HepG2 (cell line): ENCODE data around the gene FHIT. TPM values are rescaled to one million over a fixed set of nuclear protein-coding genes. Genes with fewer than 3 reads are reported as not detected.

Source experiments
- ATAC-seq: fragments of 200-7000 bp; cut with Tn5 transposase; 3 replicates; pipeline ENCODE4 v1.9.1; 2020; ENCODE audit warnings: mild to moderate bottlenecking, moderate library complexity
- BruUV-seq: library from RNA; stranded (reverse); fragments of 400-500 nt; replicated peaks from 2 replicates; lab custom pipeline; 2021; lab: Mats Ljungman, UMichigan
- CTCF ChIA-PET: fragments of 300-600 bp; formaldehyde crosslinking; extraction: SDS; loops from one replicate; lab custom pipeline; 2021; ENCODE audit warnings: low total read pairs, inconsistent platforms, low intra/inter-chr PET ratio; lab: Yijun Ruan, JAX
- POLR2A ChIA-PET: fragments of 350-600 bp; sonication (Branson Sonifier 250); formaldehyde crosslinking; loops from one replicate; lab custom pipeline; 2020; ENCODE audit warnings: antibody characterized with exemption, inconsistent platforms; lab: Yijun Ruan, JAX
- DNase-seq: peaks from one replicate; pipeline ENCODE4 v3.0.0-alpha.2; 2015; ENCODE audit warnings: low spot score
- FAIRE-seq: peaks from 3 replicates; lab custom pipeline; 2011; peaks lifted over from hg19 to GRCh38; lab: Jason Lieb, UNC
- H2AFZ ChIP-seq: one replicate; pipeline ENCODE4 v1.6.1; 2011; ENCODE audit warnings: low read length, inconsistent platforms
- H3K27ac ChIP-seq: fragments of 300-600 bp; 3 replicates; pipeline ENCODE4 v1.8.0; 2011; ENCODE audit warnings: mixed run types, mild to moderate bottlenecking, mixed read lengths, low read length, inconsistent platforms; ENCODE audit not compliant: insufficient read depth; ENCODE audit errors: extremely low read length
- H3K27me3 ChIP-seq, 2 experiments: fragments of 200-600 bp in 1 of 2; 2 replicates in 1 of 2; 3 replicates in 1 of 2; pipeline versions ENCODE4 v1.6.0 to v1.8.0; 2011; ENCODE audit warnings: low read length in 2 of 2, mild to moderate bottlenecking in 2 of 2, moderate library complexity in 2 of 2, inconsistent platforms in 1 of 2; ENCODE audit not compliant: insufficient read depth in 2 of 2, control insufficient read depth in 1 of 2
- H3K36me3 ChIP-seq, 2 experiments: fragments of 200-600 bp in 1 of 2; replicated peaks in 1 of 2; 2 replicates in 1 of 2; 3 replicates in 1 of 2; pipeline versions ENCODE4 v1.5.1 to v1.8.0; 2011; ENCODE audit warnings: low read length in 2 of 2, inconsistent platforms in 1 of 2; ENCODE audit not compliant: insufficient read depth in 2 of 2, control insufficient read depth in 1 of 2
- H3K4me1 ChIP-seq: 2 replicates; pipeline ENCODE4 v1.5.1; 2012; ENCODE audit warnings: low read length, inconsistent platforms; ENCODE audit not compliant: insufficient read depth
- H3K4me2 ChIP-seq: 2 replicates; pipeline ENCODE4 v1.6.0; 2011; ENCODE audit warnings: low read depth, low read length, inconsistent platforms
- H3K4me3 ChIP-seq, 3 experiments: fragments of 200-600 bp in 1 of 3; sonication (generic), shearing (Covaris generic) in 1 of 3; replicated peaks in 1 of 3; 2 replicates each; pipeline ENCODE4 v1.5.1; 2011 to 2016; ENCODE audit warnings: low read length in 3 of 3, inconsistent platforms in 2 of 3, low read depth in 2 of 3, mild to moderate bottlenecking in 2 of 3, control low read depth in 1 of 3, mixed read lengths in 1 of 3; ENCODE audit not compliant: insufficient read depth in 1 of 3
- H3K79me2 ChIP-seq: one replicate; pipeline ENCODE4 v1.6.1; 2011; ENCODE audit warnings: low read length, inconsistent platforms; ENCODE audit not compliant: insufficient read depth
- H3K9ac ChIP-seq: 2 replicates; pipeline ENCODE4 v1.6.0; 2011; ENCODE audit warnings: mild to moderate bottlenecking, low read depth, low read length, inconsistent platforms; ENCODE audit not compliant: insufficient read depth
- H3K9me3 ChIP-seq: 2 replicates; pipeline ENCODE4 v1.5.1; 2012; ENCODE audit warnings: mild to moderate bottlenecking, low read length
- H4K20me1 ChIP-seq: 2 replicates; pipeline ENCODE4 v1.6.0; 2011; ENCODE audit warnings: inconsistent platforms, mild to moderate bottlenecking, low read length, moderate library complexity; ENCODE audit not compliant: insufficient read depth
- CENPX ChIP-seq: sonication (generic); formaldehyde crosslinking; IDR thresholded peaks from 2 replicates; pipeline ENCODE4 v1.9.0; 2021; ENCODE audit warnings: mild to moderate bottlenecking, missing genetic modification reagents, moderate library complexity
- DBP ChIP-seq: sonication (generic); formaldehyde crosslinking; IDR thresholded peaks from 2 replicates; pipeline ENCODE4 v1.4.0; 2020; ENCODE audit warnings: missing genetic modification reagents; ENCODE audit errors: not compliant biosample characterization
- GZF1 ChIP-seq: sonication (generic); formaldehyde crosslinking; IDR thresholded peaks from 2 replicates; pipeline ENCODE4 v1.5.1; 2020; ENCODE audit warnings: mild to moderate bottlenecking, missing genetic modification reagents
- NRL ChIP-seq: sonication (generic); formaldehyde crosslinking; IDR thresholded peaks from 2 replicates; pipeline ENCODE4 v1.5.0; 2020; ENCODE audit warnings: missing genetic modification reagents, mild to moderate bottlenecking, moderate library complexity, borderline replicate concordance
- PITX1 ChIP-seq: sonication (generic); formaldehyde crosslinking; IDR thresholded peaks from 2 replicates; pipeline ENCODE4 v1.5.1; 2020; ENCODE audit warnings: mild to moderate bottlenecking, missing genetic modification reagents
- SMAD9 ChIP-seq: sonication (generic); formaldehyde crosslinking; IDR thresholded peaks from 2 replicates; pipeline ENCODE4 v1.5.1; 2020; ENCODE audit warnings: mild to moderate bottlenecking, missing genetic modification reagents
- ZFY ChIP-seq: sonication (generic); formaldehyde crosslinking; IDR thresholded peaks from 2 replicates; pipeline ENCODE4 v1.4.0; 2020; ENCODE audit warnings: missing genetic modification reagents
- ZHX1 ChIP-seq: sonication (generic); formaldehyde crosslinking; IDR thresholded peaks from 2 replicates; pipeline ENCODE4 v1.8.1; 2022; ENCODE audit warnings: low read depth, mild to moderate bottlenecking, missing genetic modification reagents
- ZNF205 ChIP-seq: IDR thresholded peaks from 2 replicates; pipeline ENCODE4 v1.6.1; 2018; ENCODE audit warnings: missing biosample characterization, missing genetic modification reagents
- ZNF367 ChIP-seq: sonication (generic); formaldehyde crosslinking; IDR thresholded peaks from 2 replicates; pipeline ENCODE4 v1.4.0; 2020; ENCODE audit warnings: missing genetic modification reagents, borderline replicate concordance
- ZNF720 ChIP-seq: sonication (generic); formaldehyde crosslinking; IDR thresholded peaks from 2 replicates; pipeline ENCODE4 v1.4.0; 2020; ENCODE audit warnings: missing genetic modification reagents
- WGBS: methylation state at CpG from one replicate; pipeline ENCODE4 v1.1.6; 2017; ENCODE audit warnings: low lambda C conversion rate; 5-methylcytosine and 5-hydroxymethylcytosine counted together
- in situ Hi-C: cut with HindIII; loops from 2 replicates; pipeline ENCODE4 v1.10.0; 2017; ENCODE audit warnings: low pct_unique_long_range_greater_than_20kb; ENCODE audit not compliant: extremely low pct_ligation_motif_present
- intact Hi-C: fragments of 100-400 bp; cut with micrococcal nuclease; formaldehyde crosslinking; loops from one replicate; pipeline ENCODE4 v1.10.0; 2022; ENCODE audit not compliant: unreplicated experiment
- polyA plus RNA-seq, 8 experiments: library from polyadenylated mRNA; depleted of rRNA in 3 of 8; stranded (reverse) in 7 of 8; unstranded in 1 of 8; fragments of >200 nt; fragmentation: Illumina TruSeq in 4 of 8; extraction: Trizol in 4 of 8; gene quantifications; 2 replicates each; pipeline versions ENCODE4 v1.2.1 to v1.2.3, GENCODE V29; 2011 to 2016; ENCODE audit warnings: low read depth in 4 of 8, missing spikeins in 1 of 8, mixed read lengths in 1 of 8; ENCODE audit not compliant: insufficient read depth in 1 of 8
- total RNA-seq, 5 experiments: library from RNA; depleted of rRNA; stranded (reverse); fragments of >200 nt; fragmentation: Illumina TruSeq; extraction: Trizol; gene quantifications; 2 replicates each; pipeline ENCODE4 v1.2.3, GENCODE V29; 2016; ENCODE audit warnings: low read depth in 1 of 5
- TF ChIP-seq, protein P1 (sequence below): sonication (generic); formaldehyde crosslinking; IDR thresholded peaks from 2 replicates; pipeline ENCODE4 v1.4.0; 2020; ENCODE audit warnings: missing genetic modification reagents
- TF ChIP-seq, protein P2 (sequence below): sonication (generic); formaldehyde crosslinking; IDR thresholded peaks from 2 replicates; pipeline ENCODE4 v1.8.0; 2022; ENCODE audit warnings: missing genetic modification reagents, mild to moderate bottlenecking, inconsistent platforms, borderline replicate concordance
- TF ChIP-seq, protein P3 (sequence below): sonication (generic); formaldehyde crosslinking; IDR thresholded peaks from 2 replicates; pipeline ENCODE4 v1.4.0; 2020; ENCODE audit warnings: mild to moderate bottlenecking, missing genetic modification reagents, borderline replicate concordance

Gene FHIT
- total and polyA plus RNA-seq, 2 of the 13 experiments (the other 11 are each of a cell fraction or from before 2014, with no cell fraction given), result 4.0 to 4.6 TPM

GRCh38 chr3:60578936-60579335 is 672.3 kb downstream of the FHIT start (continued):
- TF ChIP-seq DBP (CRISPR knock-in tag), result no peak
- no peak for TF ChIP-seq ZNF367 (CRISPR knock-in tag)
- TF ChIP-seq, protein P1, sequence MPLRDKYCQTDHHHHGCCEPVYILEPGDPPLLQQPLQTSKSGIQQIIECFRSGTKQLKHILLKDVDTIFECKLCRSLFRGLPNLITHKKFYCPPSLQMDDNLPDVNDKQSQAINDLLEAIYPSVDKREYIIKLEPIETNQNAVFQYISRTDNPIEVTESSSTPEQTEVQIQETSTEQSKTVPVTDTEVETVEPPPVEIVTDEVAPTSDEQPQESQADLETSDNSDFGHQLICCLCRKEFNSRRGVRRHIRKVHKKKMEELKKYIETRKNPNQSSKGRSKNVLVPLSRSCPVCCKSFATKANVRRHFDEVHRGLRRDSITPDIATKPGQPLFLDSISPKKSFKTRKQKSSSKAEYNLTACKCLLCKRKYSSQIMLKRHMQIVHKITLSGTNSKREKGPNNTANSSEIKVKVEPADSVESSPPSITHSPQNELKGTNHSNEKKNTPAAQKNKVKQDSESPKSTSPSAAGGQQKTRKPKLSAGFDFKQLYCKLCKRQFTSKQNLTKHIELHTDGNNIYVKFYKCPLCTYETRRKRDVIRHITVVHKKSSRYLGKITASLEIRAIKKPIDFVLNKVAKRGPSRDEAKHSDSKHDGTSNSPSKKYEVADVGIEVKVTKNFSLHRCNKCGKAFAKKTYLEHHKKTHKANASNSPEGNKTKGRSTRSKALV (CRISPR knock-in tag), result no peak
- TF ChIP-seq, protein P2, sequence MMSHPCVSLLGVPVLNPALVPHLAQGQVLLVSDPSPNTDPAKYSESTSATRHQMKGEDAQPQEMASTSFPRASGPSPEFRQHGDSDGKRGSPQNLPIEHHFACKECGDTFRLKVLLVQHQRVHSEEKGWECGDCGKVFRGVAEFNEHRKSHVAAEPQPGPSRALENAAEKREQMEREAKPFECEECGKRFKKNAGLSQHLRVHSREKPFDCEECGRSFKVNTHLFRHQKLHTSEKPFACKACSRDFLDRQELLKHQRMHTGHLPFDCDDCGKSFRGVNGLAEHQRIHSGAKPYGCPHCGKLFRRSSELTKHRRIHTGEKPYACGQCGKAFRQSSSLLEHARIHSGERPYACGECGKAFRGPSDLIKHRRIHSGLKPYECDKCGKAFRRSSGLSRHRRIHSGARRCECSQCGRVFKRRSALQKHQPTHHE (CRISPR knock-in tag), result no peak
- TF ChIP-seq ZNF720 (CRISPR knock-in tag), result no peak
- TF ChIP-seq ZFY (CRISPR knock-in tag), result no peak
- no peak for TF ChIP-seq PITX1
- TF ChIP-seq, all 625 proteins: peak for 0

DNA sequence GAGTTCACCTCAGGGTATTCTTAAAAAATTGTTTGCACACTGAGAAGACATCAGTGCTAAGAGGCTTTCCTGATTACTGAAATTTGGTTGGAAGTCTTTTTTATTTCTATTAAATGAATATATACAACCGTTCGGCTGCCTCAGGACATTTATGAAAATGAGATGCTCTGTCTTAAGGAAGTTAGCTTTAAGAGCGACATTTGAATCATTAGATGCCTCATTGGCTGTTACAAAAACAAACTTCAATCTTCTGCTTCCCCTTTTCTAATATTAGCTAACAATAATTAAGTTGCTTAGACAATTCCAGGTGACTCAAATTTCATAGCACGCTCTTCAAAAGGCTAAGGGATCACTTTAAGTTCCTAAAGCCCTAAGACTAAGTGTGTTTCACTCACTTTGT is 673.7 kb downstream of the FHIT start:
- H3K4me1 ChIP-seq, result no peaks in the 10 kb centered on the region
- H3K36me3 ChIP-seq, result no peaks in the 10 kb centered on the region
- intact Hi-C loops (no loop called here), in situ Hi-C loops (no loop called here)
- BruUV-seq, result no TSS peak
- no peak overlapping the region for H3K4me2 ChIP-seq
- no peak overlapping the region for H3K4me3 ChIP-seq
- no peaks in the 10 kb centered on the region for H4K20me1 ChIP-seq
- ATAC-seq (no peak), DNase-seq (no peak), FAIRE-seq (no peak)
- H3K9ac ChIP-seq, result no peak overlapping the region
- H3K27ac ChIP-seq, result no peak overlapping the region
- H3K79me2 ChIP-seq, result no peaks in the 10 kb centered on the region
- H2AFZ ChIP-seq, result no peak overlapping the region
- no peaks in the 10 kb centered on the region for H3K27me3 ChIP-seq
- ChIA-PET POLR2A (no interaction called here), CTCF (no interaction called here)
- H3K9me3 ChIP-seq, result no peaks in the 10 kb centered on the region
- WGBS, result 41% methylated on average over 4 of the region's 4 CpGs
- TF ChIP-seq, protein P3, sequence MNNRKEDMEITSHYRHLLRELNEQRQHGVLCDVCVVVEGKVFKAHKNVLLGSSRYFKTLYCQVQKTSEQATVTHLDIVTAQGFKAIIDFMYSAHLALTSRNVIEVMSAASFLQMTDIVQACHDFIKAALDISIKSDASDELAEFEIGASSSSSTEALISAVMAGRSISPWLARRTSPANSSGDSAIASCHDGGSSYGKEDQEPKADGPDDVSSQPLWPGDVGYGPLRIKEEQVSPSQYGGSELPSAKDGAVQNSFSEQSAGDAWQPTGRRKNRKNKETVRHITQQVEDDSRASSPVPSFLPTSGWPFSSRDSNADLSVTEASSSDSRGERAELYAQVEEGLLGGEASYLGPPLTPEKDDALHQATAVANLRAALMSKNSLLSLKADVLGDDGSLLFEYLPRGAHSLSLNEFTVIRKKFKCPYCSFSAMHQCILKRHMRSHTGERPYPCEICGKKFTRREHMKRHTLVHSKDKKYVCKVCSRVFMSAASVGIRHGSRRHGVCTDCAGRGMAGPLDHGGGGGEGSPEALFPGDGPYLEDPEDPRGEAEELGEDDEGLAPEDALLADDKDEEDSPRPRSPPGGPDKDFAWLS (CRISPR knock-in tag), result no peak
- no peak for TF ChIP-seq ZHX1 (CRISPR knock-in tag)
- no peak for TF ChIP-seq NRL (CRISPR knock-in tag)
- no peak for TF ChIP-seq ZNF205 (CRISPR knock-in tag)
- TF ChIP-seq GZF1, result no peak
- TF ChIP-seq SMAD9 (CRISPR knock-in tag), result no peak
- TF ChIP-seq CENPX, result no peak
